Stomach (tissue), 9 donors: Measurements from ENCODE around the gene TMEM248. TPM values are rescaled to one million over a fixed set of nuclear protein-coding genes. Genes with fewer than 3 reads are reported as not detected.

ENCODE experiments used
- DNase-seq, 2 donors: peaks; one replicate each; pipeline versions ENCODE4 v3.0.0 to v3.0.0-alpha.2; 2013 to 2019
- H3K27ac ChIP-seq, 5 donors: fragments of 200-600 bp in 4 of 5; sonication (generic) in 4 of 5; one replicate each; pipeline ENCODE4 v1.5.1; 2013 to 2019; ENCODE audit warnings: mild to moderate bottlenecking in 1 of 5, moderate library complexity in 1 of 5
- H3K27me3 ChIP-seq, 3 donors: fragments of 200-600 bp; sonication (generic); one replicate each; pipeline ENCODE4 v1.5.1; 2017 to 2019; ENCODE audit warnings: mixed run types in 1 of 3
- H3K36me3 ChIP-seq, 4 donors: fragments of 200-600 bp; sonication (generic); 1 replicate in 3 of 4; 2 replicates in 1 of 4; pipeline ENCODE4 v1.5.1; 2016 to 2019
- H3K4me1 ChIP-seq, 4 donors: fragments of 200-600 bp; sonication (generic); one replicate each; pipeline ENCODE4 v1.5.1; 2016 to 2019
- H3K4me3 ChIP-seq, 4 donors: fragments of 200-600 bp; sonication (generic) in 3 of 4; one replicate each; pipeline ENCODE4 v1.5.1; 2016 to 2019; ENCODE audit warnings: mild to moderate bottlenecking in 1 of 4
- H3K9me3 ChIP-seq, 4 donors: fragments of 200-600 bp; sonication (generic); one replicate each; pipeline ENCODE4 v1.5.1; 2016 to 2019
- EP300 ChIP-seq: sonication (generic); formaldehyde crosslinking; IDR thresholded peaks from one replicate; pipeline ENCODE4 v1.6.1; 2017; ENCODE audit warnings: antibody characterized with exemption
- POLR2A ChIP-seq, 4 donors: fragments of 450-650 bp; IDR thresholded peaks; one replicate each; pipeline ENCODE4 v1.6.1; 2016; ENCODE audit warnings: antibody characterized with exemption in 4 of 4, control low read depth in 2 of 4, mild to moderate bottlenecking in 1 of 4, moderate library complexity in 1 of 4
- POLR2AphosphoS5 ChIP-seq, 3 donors: sonication (generic); formaldehyde crosslinking; IDR thresholded peaks; one replicate each; pipeline ENCODE4 v1.6.1; 2016; ENCODE audit warnings: antibody characterized with exemption in 3 of 3
- WGBS, 5 donors: extraction: QIAGEN DNeasy Blood & Tissue Kit in 3 of 5; methylation state at CpG; one replicate each; pipeline versions ENCODE4 v1.1.5 to v1.1.7; 2013 to 2018; 5-methylcytosine and 5-hydroxymethylcytosine counted together
- intact Hi-C: fragments of 100-400 bp; cut with DNase I; formaldehyde crosslinking; loops from one replicate; pipeline ENCODE4 v1.15.1; 2023; ENCODE audit warnings: low total_unique reads
- polyA plus RNA-seq, 3 donors: library from polyadenylated mRNA; stranded (reverse); fragments of 200-250 nt; gene quantifications; one replicate each; pipeline ENCODE4 v1.2.3, GENCODE V29; 2013
- small RNA-seq, 4 donors: library from RNA; depleted of rRNA; stranded (forward); fragments of <200 nt; gene quantifications; one replicate each; pipeline ENCODE3, GENCODE V24; 2016
- total RNA-seq, 5 donors: library from RNA; depleted of rRNA; stranded (reverse); fragments of >200 nt; gene quantifications; one replicate each; pipeline versions ENCODE4 v1.1.0 to v1.2.3, GENCODE V29; 2014 to 2016
- TF ChIP-seq, protein P1 (sequence below), 7 experiments: fragments of 450-650 bp in 4 of 7; fragments of 200-600 bp in 3 of 7; sonication (generic) in 3 of 7; IDR thresholded peaks; one replicate each; pipeline ENCODE4 v1.5.1; 2016 to 2019; ENCODE audit warnings: antibody characterized with exemption in 7 of 7, control low read depth in 2 of 7, mild to moderate bottlenecking in 1 of 7
- donor health status: healthy with polysubstance abuse.
- donor health status: Bipolar disorder and iron deficiency.
- donor health status: healthy.

Gene TMEM248
- total and polyA plus RNA-seq, 8 donors, result 20.3 to 157 (median 118) TPM

DNA sequence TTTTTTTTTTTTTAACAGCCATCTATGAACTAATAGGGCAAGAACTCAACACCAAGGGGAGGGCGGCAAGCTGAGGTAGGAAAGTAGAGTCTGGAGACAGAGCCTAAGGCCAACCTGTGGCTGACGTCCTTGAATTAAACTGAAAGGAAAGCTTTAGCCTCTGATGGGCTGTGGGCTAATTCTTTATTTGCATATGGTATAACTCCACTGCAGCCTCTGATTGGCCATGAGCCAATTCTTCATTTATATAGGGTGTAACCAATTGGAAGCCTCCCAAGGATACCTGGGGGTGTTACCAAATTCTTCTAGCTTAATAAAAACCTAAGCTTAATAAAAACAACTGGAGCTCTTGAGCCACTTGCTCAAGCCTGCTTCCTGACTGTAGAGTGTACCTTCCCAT, 85.9 kb downstream of the TMEM248 start:
- H3K4me3 ChIP-seq, result no peak overlapping the region
- no peak overlapping the region for H3K27ac ChIP-seq
- intact Hi-C loops, result no loop called here
- no peaks in the 10 kb centered on the region for H3K9me3 ChIP-seq
- no peaks in the 10 kb centered on the region for H3K27me3 ChIP-seq
- no peaks in the 10 kb centered on the region for H3K4me1 ChIP-seq
- H3K36me3 ChIP-seq, result peaks cover 18 to 83% (median 78%) of the 10 kb centered on the region in 4 donors
- DNase-seq, result no peak
- TF ChIP-seq, protein P1, sequence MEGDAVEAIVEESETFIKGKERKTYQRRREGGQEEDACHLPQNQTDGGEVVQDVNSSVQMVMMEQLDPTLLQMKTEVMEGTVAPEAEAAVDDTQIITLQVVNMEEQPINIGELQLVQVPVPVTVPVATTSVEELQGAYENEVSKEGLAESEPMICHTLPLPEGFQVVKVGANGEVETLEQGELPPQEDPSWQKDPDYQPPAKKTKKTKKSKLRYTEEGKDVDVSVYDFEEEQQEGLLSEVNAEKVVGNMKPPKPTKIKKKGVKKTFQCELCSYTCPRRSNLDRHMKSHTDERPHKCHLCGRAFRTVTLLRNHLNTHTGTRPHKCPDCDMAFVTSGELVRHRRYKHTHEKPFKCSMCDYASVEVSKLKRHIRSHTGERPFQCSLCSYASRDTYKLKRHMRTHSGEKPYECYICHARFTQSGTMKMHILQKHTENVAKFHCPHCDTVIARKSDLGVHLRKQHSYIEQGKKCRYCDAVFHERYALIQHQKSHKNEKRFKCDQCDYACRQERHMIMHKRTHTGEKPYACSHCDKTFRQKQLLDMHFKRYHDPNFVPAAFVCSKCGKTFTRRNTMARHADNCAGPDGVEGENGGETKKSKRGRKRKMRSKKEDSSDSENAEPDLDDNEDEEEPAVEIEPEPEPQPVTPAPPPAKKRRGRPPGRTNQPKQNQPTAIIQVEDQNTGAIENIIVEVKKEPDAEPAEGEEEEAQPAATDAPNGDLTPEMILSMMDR (IDR thresholded peaks at IDR 0.05), result no peak
- TF ChIP-seq EP300 (no peak), POLR2AphosphoS5 (IDR thresholded peaks at IDR 0.05) (no peak), POLR2A (IDR thresholded peaks at IDR 0.05) (no peak)
- WGBS, 5 donors, result 47 to 79% (median 69%) methylated on average over 2 of the region's 2 CpGs

Small RNA genes within 50 kb of the gene (small RNA-seq; reads per million reads assigned to genes)
- gene RF00017 (0 reads per million in 4 donors), gene RN7SL43P (0 reads per million in 4 donors), gene RNU6-1254P (0 reads per million in 4 donors)

Other genes with a start within 250 kb of the TMEM248 start
- 10 to 100 TPM; 12.2 to 61.6 (median 26.8) TPM for gene RABGEF1, start 180.5 kb upstream of the TMEM248 start, total RNA-seq
- gene RABGEF1, start 180.5 kb upstream of the TMEM248 start, polyA plus RNA-seq, result 10 to 100 TPM; 10.1 to 16.2 (median 10.8) TPM
- 100 to 1,000 TPM in 3 of 5 donors, 10 to 100 TPM in 2; 96.9 to 168 (median 119) TPM for gene SBDS, start 74.4 kb downstream of the TMEM248 start, total RNA-seq
- gene SBDS, start 74.4 kb downstream of the TMEM248 start, polyA plus RNA-seq, result 100 to 1,000 TPM in 2 of 3 donors, 10 to 100 TPM in 1; 93.2 to 192 (median 105) TPM
- gene TYW1, start 75.6 kb downstream of the TMEM248 start, total RNA-seq, result 10 to 100 TPM in 4 of 5 donors, 1 to 10 TPM in 1; 7.1 to 74.7 (median 24.8) TPM
- gene TYW1, start 75.6 kb downstream of the TMEM248 start, polyA plus RNA-seq, result 1 to 10 TPM; 5.2 to 5.8 (median 5.3) TPM